PC-3 (cell line): ENCODE data around the gene UFM1.

ENCODE experiments used
- EZH2 ChIP-seq: fragments of 300-600 bp; sonication (generic); IDR thresholded peaks from one replicate; pipeline ENCODE4 v1.6.1; 2017; ENCODE audit warnings: antibody characterized with exemption, mild to moderate bottlenecking, low read length; ENCODE audit not compliant: unreplicated experiment
- EZH2phosphoT487 ChIP-seq: fragments of 300-600 bp; sonication (generic); IDR thresholded peaks from 2 replicates; pipeline ENCODE4 v1.6.1; 2018; ENCODE audit warnings: mild to moderate bottlenecking, antibody characterized with exemption, low read length, borderline replicate concordance

- TF ChIP-seq EZH2 (no peak), EZH2phosphoT487 (no peak)
These were observed 49.3 kb downstream of the UFM1 start for GRCh38 chr13:38398711-38399493.
